Measurements from ENCODE around the gene ZNF598. TPM values are rescaled to one million over a fixed set of nuclear protein-coding genes. Genes with fewer than 3 reads are reported as not detected.
"Not testable (repeated sequence)": the region's sequence is repeated elsewhere in the genome, so short reads cannot be mapped to it uniquely, and the experiment has no call there.

The ZNF598 gene
- total and polyA plus RNA-seq, 2 of the 13 experiments (the other 11 are each of a cell fraction or from before 2014, with no cell fraction given): 13.5 to 14.2 TPM

- DNase-seq (ENCODE audit: low spot score); CTCF ChIA-PET (ENCODE audit: low intra/inter-chr PET ratio, low total read pairs); H3K9me3 ChIP-seq (ENCODE audit: low read length); H3K27me3 ChIP-seq (ENCODE audit: control insufficient read depth in 1 of 2, insufficient read depth in 2 of 2, low read length in 2 of 2); intact Hi-C loops (cut with micrococcal nuclease; ENCODE audit: unreplicated experiment); FAIRE-seq; ATAC-seq; in situ Hi-C loops (cut with HindIII; ENCODE audit: extremely low pct_ligation_motif_present, low pct_unique_long_range_greater_than_20kb); H2AFZ ChIP-seq (ENCODE audit: low read length): not testable (repeated sequence)
- peak overlapping the region; percentile 94 for H3K4me2 ChIP-seq (ENCODE audit: low read depth, low read length)
- 68% methylated on average over 12 of the region's 37 CpGs for WGBS (ENCODE audit: low lambda C conversion rate)
- H3K4me3 ChIP-seq (replicated peaks in 1 of 3; ENCODE audit: insufficient read depth in 1 of 3, low read depth in 2 of 3, low read length in 3 of 3): peak overlapping the region; percentile 84 to 94 (median 92); a peak in 3 of 6 replicates
- POLR2A ChIA-PET: interaction anchor here (0.7 to 7.4 kb wide), 7 partner anchors 9 to 193 kb away, joined by 3 to 139 read pairs (median 5); partner anchors contain the start of genes GFER, MSRB1, TBL3 and TRAF7
- peaks cover 43% of the 10 kb centered on the region for H3K79me2 ChIP-seq (ENCODE audit: insufficient read depth, low read length)
- peak; percentile 25; the same call in 1 of the 2 replicates for TF ChIP-seq ZFY (CRISPR knock-in tag; IDR thresholded peaks at IDR 0.05)
- peak; percentile 16 for TF ChIP-seq HNRNPLL (IDR thresholded peaks at IDR 0.05; ENCODE audit: low read depth, low read length, poor library complexity, severe bottlenecking)
- TF ChIP-seq ZBTB38 (CRISPR knock-in tag; IDR thresholded peaks at IDR 0.05): peak; percentile 95
- peak; percentile 14; the same call in 1 of the 2 replicates for TF ChIP-seq ZNF687 (CRISPR knock-in tag; IDR thresholded peaks at IDR 0.05)
- TF ChIP-seq AGO2 (optimal IDR thresholded peaks at IDR 0.05; ENCODE audit: low read depth, low read length): peak; percentile 89
- TF ChIP-seq HNRNPL (IDR thresholded peaks at IDR 0.05; ENCODE audit: low read depth, low read length): 0 out of 2 replicates have a peak, but pooled peaks have one; percentile 57
- TF ChIP-seq ZNF574 (CRISPR knock-in tag; IDR thresholded peaks at IDR 0.05): peak; percentile 1; the same call in 1 of the 2 replicates
- TF ChIP-seq RBFOX2 (IDR thresholded peaks at IDR 0.05; ENCODE audit: low read depth, low read length): peak; percentile 75
- peak in 1 of 2 experiments; percentile 62; a peak in 3 of 4 replicates for TF ChIP-seq POLR2A (IDR thresholded peaks at IDR 0.05; ENCODE audit: insufficient read depth in 1 of 2, low read depth in 2 of 2, low read length in 2 of 2)
- peak; percentile 22; the same call in 1 of the 2 replicates for TF ChIP-seq UBTF (CRISPR knock-in tag; IDR thresholded peaks at IDR 0.05)
- H3K4me1 ChIP-seq (ENCODE audit: insufficient read depth, low read length): peaks cover 51% of the 10 kb centered on the region
- BruUV-seq (replicated peaks): TSS peak; percentile 78
- peaks cover 34% of the 10 kb centered on the region for H4K20me1 ChIP-seq (ENCODE audit: insufficient read depth, low read length)
- H3K36me3 ChIP-seq (replicated peaks in 1 of 2; ENCODE audit: control insufficient read depth in 1 of 2, insufficient read depth in 2 of 2, low read length in 2 of 2): peaks cover 3 to 19% of the 10 kb centered on the region in 2 experiments; a peak in 3 of 5 replicates
- peak overlapping the region; percentile 92 for H3K9ac ChIP-seq (ENCODE audit: insufficient read depth, low read depth, low read length)
- peak overlapping the region; percentile 88 for H3K27ac ChIP-seq (ENCODE audit: extremely low read length, insufficient read depth, low read length)
Observed at GRCh38 chr16:1962161-1963153, 47.2 kb downstream of the ZNF598 start.

Measured in HepG2 (cell line).